GM21786 (cell line): Measurements from ENCODE around the gene ZNF749.
"Not testable (repeated sequence)": the region's sequence is repeated elsewhere in the genome, so short reads cannot be mapped to it uniquely, and the experiment has no call there.

Source experiments
- ATAC-seq: cut with Tn5 transposase; IDR thresholded peaks from one replicate; pipeline ENCODE4 v1.9.1; 2021; ENCODE audit not compliant: unreplicated experiment

ZNF749 gene

GRCh38 chr19:57465680-57466381, 30.7 kb downstream of the ZNF749 start:
- no peak for ATAC-seq

- no peak for ATAC-seq
Measured at GRCh38 chr19:57466489-57466888, 31.4 kb downstream of the ZNF749 start.

GRCh38 chr19:57473646-57474045, 38.5 kb downstream of the ZNF749 start:
- ATAC-seq, result no peak

- peak; percentile 97 for ATAC-seq
Measured at GRCh38 chr19:57477191-57478008, 42.3 kb downstream of the ZNF749 start, which contains the start of gene ZNF772. ZNF772 (minus strand) TSS chr19:57477566; CDS start chr19:57477309, 257 bp downstream.

- ATAC-seq, result peak; percentile 95
Measured at GRCh38 chr19:57487477-57488298, 52.6 kb downstream of the ZNF749 start, which contains the start of gene ZNF419. ZNF419 (plus strand) TSS chr19:57487750; CDS start chr19:57487951, 201 bp downstream.

- ATAC-seq, result not testable (repeated sequence)
Measured at GRCh38 chr19:57488299-57488644, 53.1 kb downstream of the ZNF749 start.
